Upper lobe of right lung (tissue), 1 donor: ENCODE data around the gene NEO1. TPM values are rescaled to one million over a fixed set of nuclear protein-coding genes. Genes with fewer than 3 reads are reported as not detected.

ENCODE experiments used
- ATAC-seq: fragments of 200-7000 bp; cut with Tn5 transposase; one replicate; pipeline ENCODE4 v1.9.1; 2020; ENCODE audit warnings: mild to moderate bottlenecking, moderate library complexity
- DNase-seq: peaks from one replicate; pipeline ENCODE4 v3.0.0-alpha.2; 2020
- H3K27ac ChIP-seq: fragments of 200-600 bp; one replicate; pipeline ENCODE4 v1.8.0; 2022
- H3K27me3 ChIP-seq: fragments of 200-600 bp; one replicate; pipeline ENCODE4 v1.8.0; 2022; ENCODE audit warnings: mild to moderate bottlenecking
- H3K36me3 ChIP-seq: fragments of 200-600 bp; one replicate; pipeline ENCODE4 v1.8.0; 2022
- H3K4me1 ChIP-seq: fragments of 200-600 bp; one replicate; pipeline ENCODE4 v1.8.0; 2022
- H3K4me3 ChIP-seq: fragments of 200-600 bp; one replicate; pipeline ENCODE4 v1.8.0; 2022; ENCODE audit warnings: mild to moderate bottlenecking
- H3K9me3 ChIP-seq: fragments of 200-600 bp; one replicate; pipeline ENCODE4 v1.8.0; 2022
- CTCF ChIP-seq: fragments of 200-600 bp; IDR thresholded peaks from one replicate; pipeline ENCODE4 v1.8.0; 2022; ENCODE audit warnings: antibody characterized with exemption
- intact Hi-C: fragments of 100-400 bp; cut with DNase I; formaldehyde crosslinking; loops from one replicate; pipeline ENCODE4 v1.11.0; 2022
- total RNA-seq: library from RNA; stranded (reverse); fragmentation: NEBNext Ultra II Directional; extraction: Animal tissue kit (Norgen Biotek cat#: 25700); gene quantifications from one replicate; pipeline ENCODE4 v1.2.1, GENCODE V29; 2021
- donor health status: DM: no; HTN: yes; CAD: no; lungs with severe emphysema.

The NEO1 gene
- total RNA-seq, 1 donor from 2014 or later, result 44.8 TPM

DNA sequence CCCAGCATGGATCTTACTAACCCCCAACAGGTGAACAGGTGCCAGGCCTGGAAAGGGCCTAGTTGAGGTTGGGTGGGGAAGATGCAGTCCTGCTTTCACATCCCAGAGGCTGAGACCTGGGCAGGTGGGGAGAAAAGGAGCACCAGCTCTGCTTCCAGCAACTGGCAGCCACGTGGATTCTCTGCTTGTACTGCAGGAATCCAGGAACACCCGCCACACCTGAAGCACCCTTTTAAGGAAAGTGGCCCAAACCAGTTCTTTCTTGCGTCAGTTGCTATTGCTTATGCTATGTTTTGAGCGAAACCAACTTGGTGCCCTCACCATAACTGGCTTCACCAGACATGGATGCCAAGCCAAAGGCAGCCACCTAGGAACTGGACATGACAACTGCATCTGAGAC is 28.1 kb upstream of the NEO1 start:
- H3K27me3 ChIP-seq, result no peaks in the 10 kb centered on the region
- DNase-seq (peak; percentile 71), ATAC-seq (peak; percentile 80)
- no peaks in the 10 kb centered on the region for H3K4me1 ChIP-seq
- H3K9me3 ChIP-seq, result no peaks in the 10 kb centered on the region
- intact Hi-C loops, result no loop called here
- no peak overlapping the region for H3K27ac ChIP-seq
- no peaks in the 10 kb centered on the region for H3K36me3 ChIP-seq
- no peak overlapping the region for H3K4me3 ChIP-seq
- no peak for TF ChIP-seq CTCF

GRCh38 chr15:73026511-73027054 is 25.7 kb upstream of the NEO1 start:
- no peak for TF ChIP-seq CTCF
- Histone ChIP-seq H3K4me3 (no peak overlapping the region), H3K4me1 (peaks cover 3% of the 10 kb centered on the region), H3K9me3 (no peaks in the 10 kb centered on the region), H3K27me3 (peaks cover 3% of the 10 kb centered on the region), H3K36me3 (no peaks in the 10 kb centered on the region), H3K27ac (no peak overlapping the region)
- intact Hi-C loops, result no loop called here
- no peak for DNase-seq
- no peak for ATAC-seq

- intact Hi-C loops, result no loop called here
- H3K9me3 ChIP-seq, result no peaks in the 10 kb centered on the region
- peaks cover 3% of the 10 kb centered on the region for H3K27me3 ChIP-seq
- no peaks in the 10 kb centered on the region for H3K36me3 ChIP-seq
- H3K4me1 ChIP-seq, result peaks cover 3% of the 10 kb centered on the region
- DNase-seq (no peak), ATAC-seq (no peak)
- H3K4me3 ChIP-seq, result no peak overlapping the region
- no peak overlapping the region for H3K27ac ChIP-seq
- TF ChIP-seq CTCF, result no peak
Observed at GRCh38 chr15:73028031-73028430, 24.2 kb upstream of the NEO1 start.

DNA sequence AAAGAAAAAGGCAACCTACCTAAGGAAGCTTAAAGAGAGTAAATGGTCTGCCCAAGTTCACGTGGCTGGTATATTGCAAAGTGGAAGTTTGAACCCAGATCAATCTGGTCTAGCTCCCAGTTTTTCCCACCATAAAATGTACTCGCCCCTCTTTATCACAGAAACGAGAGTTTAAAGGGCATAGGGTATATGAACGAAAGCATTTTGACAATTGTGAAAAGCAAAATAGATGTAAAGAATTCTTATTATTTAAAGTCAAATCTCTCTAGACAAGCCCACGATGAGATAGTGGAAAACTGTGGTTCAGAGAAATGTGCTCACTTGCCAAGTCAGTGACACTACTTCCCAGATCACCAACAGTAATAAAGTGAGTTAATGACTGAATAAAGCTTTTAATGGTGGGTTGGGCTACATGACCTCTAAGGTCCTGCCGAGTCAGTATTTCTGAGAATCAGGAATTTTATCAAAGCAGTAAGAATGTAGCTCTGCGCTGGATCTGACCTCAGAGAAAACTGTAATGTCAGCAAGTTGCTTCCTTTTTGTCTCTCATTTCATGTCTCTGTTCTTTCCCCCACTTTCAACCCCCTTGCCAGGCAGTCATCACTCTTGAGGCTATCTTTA is 23.3 kb upstream of the NEO1 start:
- no peaks in the 10 kb centered on the region for H3K9me3 ChIP-seq
- H3K36me3 ChIP-seq, result no peaks in the 10 kb centered on the region
- peaks cover 3% of the 10 kb centered on the region for H3K4me1 ChIP-seq
- H3K27ac ChIP-seq, result no peak overlapping the region
- DNase-seq (no peak), ATAC-seq (no peak)
- H3K4me3 ChIP-seq, result no peak overlapping the region
- TF ChIP-seq CTCF, result no peak
- peaks cover 3% of the 10 kb centered on the region for H3K27me3 ChIP-seq
- intact Hi-C loops, result no loop called here

- no peak for TF ChIP-seq CTCF
- H3K36me3 ChIP-seq, result no peaks in the 10 kb centered on the region
- no peak for DNase-seq
- peaks cover 3% of the 10 kb centered on the region for H3K27me3 ChIP-seq
- no peak overlapping the region for H3K4me3 ChIP-seq
- no peaks in the 10 kb centered on the region for H3K9me3 ChIP-seq
- no peak for ATAC-seq
- no peak overlapping the region for H3K27ac ChIP-seq
- intact Hi-C loops, result no loop called here
- H3K4me1 ChIP-seq, result peaks cover 3% of the 10 kb centered on the region
Observed at GRCh38 chr15:73030122-73030679, 22.1 kb upstream of the NEO1 start.
